ENCODE data around the gene PKNOX2. TPM values are rescaled to one million over a fixed set of nuclear protein-coding genes. Genes with fewer than 3 reads are reported as not detected.

PKNOX2 gene
- total RNA-seq, 1 donor from 2014 or later, result 34.9 TPM

- peaks cover 84% of the 10 kb centered on the region for H3K4me1 Mint-ChIP-seq (ENCODE audit: low read depth)
- no peak overlapping the region for H3K27ac Mint-ChIP-seq (ENCODE audit: unreplicated experiment)
Observed at GRCh38 chr11:125173027-125173426, 8.5 kb downstream of the PKNOX2 start.

GRCh38 chr11:125173556-125173955 is 9.0 kb downstream of the PKNOX2 start:
- H3K27me3 Mint-ChIP-seq (ENCODE audit: low read depth), result no peaks in the 10 kb centered on the region
- H3K36me3 Mint-ChIP-seq (ENCODE audit: low read depth), result peaks cover 6% of the 10 kb centered on the region
- no peak for DNase-seq (ENCODE audit: low spot score)
- H3K4me1 Mint-ChIP-seq (ENCODE audit: low read depth), result peaks cover 83% of the 10 kb centered on the region
- H3K27ac Mint-ChIP-seq (ENCODE audit: unreplicated experiment), result no peak overlapping the region
- no peak for TF ChIP-seq CTCF (IDR thresholded peaks at IDR 0.05)
- no peaks in the 10 kb centered on the region for H3K9me3 Mint-ChIP-seq (ENCODE audit: low read depth)
- no peak overlapping the region for H3K4me3 Mint-ChIP-seq (ENCODE audit: unreplicated experiment)

More at GRCh38 chr11:125173027-125173426, 8.5 kb downstream of the PKNOX2 start:
- no peaks in the 10 kb centered on the region for H3K27me3 Mint-ChIP-seq (ENCODE audit: low read depth)
- no peak for DNase-seq (ENCODE audit: low spot score)
- H3K4me3 Mint-ChIP-seq (ENCODE audit: unreplicated experiment), result no peak overlapping the region
- TF ChIP-seq CTCF (IDR thresholded peaks at IDR 0.05), result no peak
- H3K9me3 Mint-ChIP-seq (ENCODE audit: low read depth), result no peaks in the 10 kb centered on the region
- peaks cover 6% of the 10 kb centered on the region for H3K36me3 Mint-ChIP-seq (ENCODE audit: low read depth)

GRCh38 chr11:125174057-125174456 is 9.5 kb downstream of the PKNOX2 start:
- Mint-ChIP-seq H3K4me3 (ENCODE audit: unreplicated experiment) (no peak overlapping the region), H3K36me3 (ENCODE audit: low read depth) (peaks cover 6% of the 10 kb centered on the region), H3K4me1 (ENCODE audit: low read depth) (peaks cover 83% of the 10 kb centered on the region), H3K27ac (ENCODE audit: unreplicated experiment) (no peak overlapping the region), H3K27me3 (ENCODE audit: low read depth) (no peaks in the 10 kb centered on the region), H3K9me3 (ENCODE audit: low read depth) (no peaks in the 10 kb centered on the region)
- TF ChIP-seq CTCF (IDR thresholded peaks at IDR 0.05), result no peak
- no peak for DNase-seq (ENCODE audit: low spot score)

- peaks cover 83% of the 10 kb centered on the region for H3K4me1 Mint-ChIP-seq (ENCODE audit: low read depth)
- H3K9me3 Mint-ChIP-seq (ENCODE audit: low read depth), result no peaks in the 10 kb centered on the region
- H3K27ac Mint-ChIP-seq (ENCODE audit: unreplicated experiment), result peak overlapping the region; percentile 62
- H3K4me3 Mint-ChIP-seq (ENCODE audit: unreplicated experiment), result no peak overlapping the region
- H3K27me3 Mint-ChIP-seq (ENCODE audit: low read depth), result no peaks in the 10 kb centered on the region
- no peak for DNase-seq (ENCODE audit: low spot score)
- H3K36me3 Mint-ChIP-seq (ENCODE audit: low read depth), result peaks cover 6% of the 10 kb centered on the region
- no peak for TF ChIP-seq CTCF (IDR thresholded peaks at IDR 0.05)
Observed at GRCh38 chr11:125174686-125175085, 10.1 kb downstream of the PKNOX2 start.

GRCh38 chr11:125175166-125175565 is 10.6 kb downstream of the PKNOX2 start:
- H3K9me3 Mint-ChIP-seq (ENCODE audit: low read depth), result no peaks in the 10 kb centered on the region
- no peaks in the 10 kb centered on the region for H3K27me3 Mint-ChIP-seq (ENCODE audit: low read depth)
- H3K4me3 Mint-ChIP-seq (ENCODE audit: unreplicated experiment), result no peak overlapping the region
- TF ChIP-seq CTCF (IDR thresholded peaks at IDR 0.05), result no peak
- peak overlapping the region; percentile 62 for H3K27ac Mint-ChIP-seq (ENCODE audit: unreplicated experiment)
- H3K36me3 Mint-ChIP-seq (ENCODE audit: low read depth), result peaks cover 6% of the 10 kb centered on the region
- DNase-seq (ENCODE audit: low spot score), result no peak
- H3K4me1 Mint-ChIP-seq (ENCODE audit: low read depth), result peaks cover 83% of the 10 kb centered on the region
